IPS-15b (cell line): ENCODE measurements around the gene PNKD.

Experiments used
- H3K27me3 ChIP-seq: one replicate; pipeline ENCODE4 v1.6.1; 2013; ENCODE audit warnings: low read length; ENCODE audit not compliant: control insufficient read depth, insufficient read depth
- H3K36me3 ChIP-seq: one replicate; pipeline ENCODE4 v1.6.1; 2013; ENCODE audit warnings: low read length; ENCODE audit not compliant: control insufficient read depth, insufficient read depth
- H3K4me1 ChIP-seq: one replicate; pipeline ENCODE4 v1.6.1; 2013; ENCODE audit warnings: mild to moderate bottlenecking, low read length; ENCODE audit not compliant: control insufficient read depth, insufficient read depth
- H3K4me3 ChIP-seq: one replicate; pipeline ENCODE4 v1.5.1; 2013; ENCODE audit warnings: low read depth, low read length
- H3K9ac ChIP-seq: one replicate; pipeline ENCODE4 v1.6.1; 2013; ENCODE audit warnings: low read depth, mild to moderate bottlenecking, low read length
- H3K9me3 ChIP-seq: one replicate; pipeline ENCODE4 v1.6.1; 2013; ENCODE audit warnings: mild to moderate bottlenecking, low read length; ENCODE audit not compliant: control insufficient read depth, insufficient read depth

The PNKD gene

DNA sequence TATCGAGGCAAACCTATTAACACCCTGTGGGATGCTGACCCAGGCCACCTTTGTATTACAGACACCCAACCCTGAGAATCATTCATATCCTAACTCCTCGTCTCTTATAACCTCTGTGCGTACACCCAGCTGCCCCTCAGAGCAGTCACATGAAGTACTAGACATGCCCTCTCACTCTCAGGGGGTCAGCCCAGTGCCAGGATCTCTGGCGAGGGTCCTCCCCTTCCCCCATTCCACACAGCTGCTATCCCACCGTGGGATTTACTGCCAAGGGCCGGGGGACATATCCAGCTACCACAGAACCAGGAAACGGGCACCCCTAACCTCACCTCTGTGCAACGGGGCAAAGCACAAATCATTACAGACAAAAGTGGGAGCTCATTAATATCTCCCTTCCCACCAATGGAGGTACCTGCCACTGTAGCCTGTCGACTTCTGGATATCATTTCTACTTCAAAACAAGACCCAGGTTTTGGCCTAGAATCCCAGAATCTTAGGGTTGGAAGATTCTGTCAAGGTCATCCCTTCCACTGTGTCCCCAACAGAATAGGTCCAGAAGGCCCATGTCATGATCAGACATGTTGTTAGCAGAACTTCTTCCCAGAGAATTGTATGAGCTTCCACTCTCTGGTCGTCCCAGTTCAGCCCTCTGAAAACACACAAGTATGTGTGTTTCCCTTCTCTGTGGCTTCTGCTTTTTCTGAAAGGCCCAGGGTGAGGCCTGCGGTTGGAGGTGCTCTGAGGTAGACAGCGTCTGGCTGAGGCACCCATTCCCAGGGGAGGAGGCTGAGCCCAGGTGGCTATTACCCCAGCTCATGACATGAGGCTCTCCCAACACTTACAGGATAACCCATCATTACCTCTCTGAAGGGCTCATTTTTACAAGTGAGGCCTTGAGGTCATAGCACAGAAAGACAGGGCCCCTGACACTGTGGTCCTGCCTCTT is 20.3 kb downstream of the PNKD start:
- Histone ChIP-seq H3K4me1 (peaks cover 11% of the 10 kb centered on the region), H3K4me3 (no peak overlapping the region), H3K9me3 (no peaks in the 10 kb centered on the region), H3K9ac (no peak overlapping the region), H3K27me3 (no peaks in the 10 kb centered on the region), H3K36me3 (no peaks in the 10 kb centered on the region)

DNA sequence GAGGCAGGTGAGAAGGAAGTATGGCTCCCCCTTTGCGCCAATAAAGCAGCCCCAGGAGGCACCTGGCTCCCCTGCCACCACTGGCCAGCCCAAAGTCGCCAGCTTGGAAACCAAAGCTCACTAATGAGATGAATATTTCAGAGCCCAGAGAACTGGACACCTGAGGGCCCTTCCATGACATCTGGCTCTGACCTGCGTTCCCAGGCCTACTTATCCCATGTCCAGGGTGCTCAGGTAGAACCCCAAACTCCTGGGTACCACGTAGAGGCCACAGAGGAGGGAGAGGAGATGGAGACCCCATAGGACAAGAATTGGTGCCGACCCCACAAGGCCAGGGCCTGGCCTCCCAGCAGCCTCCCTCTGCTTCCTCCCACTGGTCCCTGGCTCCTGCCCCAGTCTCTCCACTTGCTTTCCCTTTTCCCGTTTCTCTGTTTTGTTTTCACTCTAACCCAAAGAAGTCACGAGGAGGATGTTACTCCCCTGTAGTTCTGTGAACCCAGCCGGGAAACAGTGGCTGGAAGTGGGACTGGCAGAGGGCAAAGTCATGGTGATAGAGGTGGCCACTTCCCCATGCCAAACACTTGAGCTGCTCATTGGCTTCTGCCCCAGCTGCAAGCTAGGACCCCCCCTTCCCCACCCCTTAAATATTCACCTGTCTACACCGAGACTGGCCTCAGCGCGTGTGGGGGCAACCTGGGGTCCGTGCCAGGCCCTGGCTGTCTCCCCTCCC is 21.2 kb downstream of the PNKD start:
- Histone ChIP-seq H3K4me1 (peaks cover 7% of the 10 kb centered on the region), H3K36me3 (no peaks in the 10 kb centered on the region), H3K9me3 (no peaks in the 10 kb centered on the region), H3K4me3 (peak overlapping the region; percentile 63), H3K27me3 (no peaks in the 10 kb centered on the region), H3K9ac (peak overlapping the region; percentile 54)

DNA sequence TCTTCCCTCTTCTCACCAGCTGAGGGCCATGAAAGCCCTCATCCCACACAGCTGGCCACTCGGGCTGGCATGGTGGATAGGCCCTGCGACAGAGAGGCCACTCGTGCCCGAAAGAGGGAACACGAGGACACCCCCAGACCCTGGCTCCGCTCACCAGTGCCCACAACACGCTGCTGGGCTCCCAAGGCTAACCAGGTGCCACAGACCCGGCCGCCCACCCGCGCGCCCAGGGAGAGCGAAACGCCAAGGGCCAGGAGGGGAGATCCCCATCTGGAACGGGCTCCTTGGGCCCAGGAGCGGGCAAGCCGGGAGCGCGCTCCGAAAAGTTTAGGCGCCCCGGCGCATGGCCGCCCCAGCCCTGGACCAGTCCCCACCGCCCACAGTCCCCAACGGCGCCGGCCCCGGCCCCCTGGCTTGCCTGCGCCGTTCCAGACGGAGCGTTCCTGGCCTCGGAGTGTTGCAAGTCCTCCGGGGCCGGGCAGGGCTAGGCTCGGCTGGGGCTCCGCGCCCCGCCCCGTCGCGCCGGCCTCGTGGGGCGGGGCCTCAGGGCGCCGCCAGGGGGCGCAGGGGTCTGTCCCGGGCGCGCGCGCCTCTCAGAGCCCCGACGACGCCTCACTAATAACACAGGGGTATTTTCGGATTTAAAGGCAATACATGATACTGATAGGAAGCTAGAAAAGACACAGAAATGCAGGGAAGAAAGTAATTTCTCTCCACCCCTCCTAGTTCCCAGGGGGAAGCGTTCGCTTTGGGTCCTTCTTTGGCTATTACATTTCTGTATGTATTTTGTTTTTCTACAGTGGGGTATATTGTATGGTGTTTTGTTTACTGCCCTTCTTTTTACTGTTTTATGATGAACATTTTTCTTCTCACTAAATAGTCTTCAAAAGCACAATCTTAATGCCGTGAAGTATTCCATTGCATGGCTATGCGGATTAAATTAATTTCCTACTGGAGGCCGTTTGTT is 22.0 kb downstream of the PNKD start, which contains the start of gene TMBIM1:
TMBIM1 (minus strand) TSS at position 456 of the 967 bp plus-strand sequence. CDS start 10,362 bp downstream, outside the sequence.
- Histone ChIP-seq H3K4me1 (peaks cover 2% of the 10 kb centered on the region), H3K4me3 (peak within 1 kb of the TSS; percentile 63)

DNA sequence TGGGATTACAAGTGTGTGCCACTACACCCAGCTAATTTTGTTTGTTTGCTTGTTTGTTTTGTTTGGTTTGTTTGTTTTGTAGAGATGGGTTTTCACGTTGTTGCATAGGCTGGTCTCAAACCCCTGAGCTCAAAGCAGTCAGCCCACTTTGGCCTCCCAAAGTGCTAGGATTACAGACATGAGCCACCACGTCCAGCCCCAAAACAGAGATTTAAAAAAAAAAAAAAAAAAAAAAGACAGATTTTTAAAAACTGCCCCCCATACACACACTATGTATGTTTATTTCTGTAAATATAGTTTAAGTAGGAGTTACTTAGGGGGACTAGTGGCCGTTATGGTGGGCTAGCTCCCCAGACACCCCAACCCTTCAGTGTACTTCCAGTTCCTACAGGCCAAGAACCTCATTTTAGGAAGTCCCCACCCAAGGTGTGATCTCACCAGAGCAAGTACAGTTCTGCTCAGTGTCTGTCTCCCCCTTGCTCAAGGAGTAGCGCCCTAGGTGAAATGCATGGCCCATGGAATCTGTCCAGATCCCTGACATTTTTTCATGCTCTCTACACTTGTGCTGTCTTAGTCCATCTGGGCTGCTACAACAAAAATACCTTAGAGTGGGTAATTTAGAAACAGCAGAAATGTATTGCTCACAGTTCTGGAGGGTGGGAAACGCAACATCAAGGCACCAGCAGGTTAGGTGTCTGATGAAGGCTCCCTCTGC is 23.6 kb downstream of the PNKD start:
- Histone ChIP-seq H3K4me1 (peaks cover 2% of the 10 kb centered on the region), H3K9me3 (no peaks in the 10 kb centered on the region), H3K36me3 (no peaks in the 10 kb centered on the region)

More for the DNA sequence above, 22.0 kb downstream of the PNKD start, which contains the start of gene TMBIM1:
- H3K27me3 ChIP-seq = no peaks in the 10 kb centered on the region
- peak within 1 kb of the TSS; percentile 54 for H3K9ac ChIP-seq
- no peaks in the 10 kb centered on the region for H3K9me3 ChIP-seq
- no peaks in the 10 kb centered on the region for H3K36me3 ChIP-seq

GRCh38 chr2:218294430-218295022 is 24.2 kb downstream of the PNKD start:
- H3K9me3 ChIP-seq = no peaks in the 10 kb centered on the region
- no peak overlapping the region for H3K4me3 ChIP-seq
- H3K27me3 ChIP-seq = no peaks in the 10 kb centered on the region
- H3K4me1 ChIP-seq = peaks cover 2% of the 10 kb centered on the region
- no peaks in the 10 kb centered on the region for H3K36me3 ChIP-seq
- H3K9ac ChIP-seq = no peak overlapping the region

More for the DNA sequence above, 23.6 kb downstream of the PNKD start:
- Histone ChIP-seq H3K27me3 (no peaks in the 10 kb centered on the region), H3K9ac (no peak overlapping the region), H3K4me3 (no peak overlapping the region)

DNA sequence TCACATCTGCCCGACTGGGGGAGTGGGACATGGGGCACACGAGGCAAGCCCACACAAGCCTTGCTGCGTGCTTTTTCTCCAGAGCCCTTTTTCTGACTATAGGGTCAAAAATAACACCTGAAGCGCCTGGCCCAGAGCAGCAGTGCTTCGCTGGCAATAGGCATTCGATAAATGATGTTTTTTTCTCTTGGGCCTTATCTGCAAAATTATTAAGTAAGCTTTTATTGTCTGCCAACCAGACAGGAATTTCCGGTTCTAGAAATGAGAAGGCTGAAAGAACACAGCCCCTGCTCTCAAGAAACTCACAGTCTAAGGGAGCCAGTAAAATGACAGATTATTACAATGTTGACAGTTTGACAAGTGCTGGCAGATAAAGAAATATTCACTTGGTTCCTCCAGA is 24.7 kb downstream of the PNKD start:
- H3K27me3 ChIP-seq = no peaks in the 10 kb centered on the region
- no peak overlapping the region for H3K4me3 ChIP-seq
- H3K4me1 ChIP-seq = peaks cover 2% of the 10 kb centered on the region
- H3K36me3 ChIP-seq = no peaks in the 10 kb centered on the region
- no peaks in the 10 kb centered on the region for H3K9me3 ChIP-seq
- H3K9ac ChIP-seq = no peak overlapping the region

- Histone ChIP-seq H3K9ac (no peak overlapping the region), H3K27me3 (no peaks in the 10 kb centered on the region), H3K4me3 (no peak overlapping the region), H3K4me1 (peaks cover 2% of the 10 kb centered on the region), H3K9me3 (no peaks in the 10 kb centered on the region), H3K36me3 (no peaks in the 10 kb centered on the region)
Observed at GRCh38 chr2:218296200-218296599, 25.9 kb downstream of the PNKD start.

DNA sequence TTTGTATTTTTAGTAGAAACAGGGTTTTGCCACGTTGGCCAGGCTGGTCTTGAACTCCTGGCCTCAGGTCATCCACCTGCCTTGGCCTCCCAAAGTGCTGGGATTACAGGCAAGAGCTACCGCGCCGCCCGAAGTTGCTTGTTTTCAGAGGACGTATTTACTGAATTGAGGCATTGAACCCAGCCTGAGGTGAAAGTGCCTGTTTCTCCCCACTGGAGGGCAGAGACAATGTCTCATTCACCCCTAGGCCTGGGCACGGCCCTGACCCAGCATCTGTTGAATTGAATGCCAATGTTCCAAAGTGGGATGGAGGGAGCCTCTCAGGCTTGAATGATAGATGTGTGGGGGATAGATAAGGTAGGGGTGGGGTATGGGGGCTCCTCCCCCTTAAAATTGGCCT is 26.5 kb downstream of the PNKD start:
- Histone ChIP-seq H3K27me3 (no peaks in the 10 kb centered on the region), H3K9ac (no peak overlapping the region)

GRCh38 chr2:218298314-218298875 is 28.1 kb downstream of the PNKD start:
- H3K4me3 ChIP-seq = no peak overlapping the region
- H3K9ac ChIP-seq = no peak overlapping the region
- H3K9me3 ChIP-seq = no peaks in the 10 kb centered on the region
- H3K27me3 ChIP-seq = no peaks in the 10 kb centered on the region
- H3K4me1 ChIP-seq = no peaks in the 10 kb centered on the region
- H3K36me3 ChIP-seq = no peaks in the 10 kb centered on the region

More for the DNA sequence above, 26.5 kb downstream of the PNKD start:
- Histone ChIP-seq H3K4me3 (no peak overlapping the region), H3K36me3 (no peaks in the 10 kb centered on the region), H3K4me1 (peaks cover 2% of the 10 kb centered on the region), H3K9me3 (no peaks in the 10 kb centered on the region)

GRCh38 chr2:218300141-218300540 is 29.8 kb downstream of the PNKD start:
- Histone ChIP-seq H3K36me3 (no peaks in the 10 kb centered on the region), H3K4me1 (no peaks in the 10 kb centered on the region), H3K4me3 (no peak overlapping the region), H3K27me3 (no peaks in the 10 kb centered on the region), H3K9ac (no peak overlapping the region), H3K9me3 (no peaks in the 10 kb centered on the region)
